Liver (tissue), 3 donors: ENCODE data around the gene TTC24.

ENCODE experiments used
- ATF3 ChIP-seq: IDR thresholded peaks from 2 replicates; pipeline ENCODE4 v1.6.1; 2016; ENCODE audit warnings: antibody characterized with exemption
- CTCF ChIP-seq: fragments of 150-350 bp; IDR thresholded peaks from 2 replicates; pipeline ENCODE4 v1.5.1; 2017; ENCODE audit warnings: improper control_type of control experiment, low read depth, low read length; ENCODE audit not compliant: missing input control
- FOXA1 ChIP-seq: IDR thresholded peaks from 2 replicates; pipeline ENCODE4 v1.6.1; 2016; ENCODE audit warnings: antibody characterized with exemption
- GABPA ChIP-seq, 2 donors: IDR thresholded peaks in 1 of 2; conservative IDR thresholded peaks in 1 of 2; 2 replicates each; pipeline ENCODE4 v1.6.1; 2016; ENCODE audit warnings: antibody characterized with exemption in 2 of 2, mild to moderate bottlenecking in 1 of 2, moderate library complexity in 1 of 2
- HNF4A ChIP-seq, 2 donors: conservative IDR thresholded peaks; 2 replicates each; pipeline ENCODE4 v1.6.1; 2016; ENCODE audit warnings: antibody characterized with exemption in 2 of 2, mild to moderate bottlenecking in 2 of 2
- HNF4G ChIP-seq: IDR thresholded peaks from 2 replicates; pipeline ENCODE4 v1.6.1; 2016; ENCODE audit warnings: antibody characterized with exemption
- JUND ChIP-seq, 2 donors: IDR thresholded peaks; 2 replicates each; pipeline ENCODE4 v1.6.1; 2016; ENCODE audit warnings: antibody characterized with exemption in 2 of 2
- RAD21 ChIP-seq, 2 donors: IDR thresholded peaks; 2 replicates each; pipeline ENCODE4 v1.6.1; 2016; ENCODE audit warnings: antibody characterized with exemption in 2 of 2, mild to moderate bottlenecking in 2 of 2
- TAF1 ChIP-seq: conservative IDR thresholded peaks from 2 replicates; pipeline ENCODE4 v1.6.1; 2016; ENCODE audit warnings: antibody characterized with exemption, mild to moderate bottlenecking
- ZBTB33 ChIP-seq: IDR thresholded peaks from 2 replicates; pipeline ENCODE4 v1.6.1; 2016; ENCODE audit warnings: antibody characterized with exemption
- TF ChIP-seq, protein P1 (sequence below): IDR thresholded peaks from 2 replicates; pipeline ENCODE4 v1.6.1; 2016; ENCODE audit warnings: antibody characterized with exemption
- donor health status: healthy.
- donor health status: healthy.

DNA sequence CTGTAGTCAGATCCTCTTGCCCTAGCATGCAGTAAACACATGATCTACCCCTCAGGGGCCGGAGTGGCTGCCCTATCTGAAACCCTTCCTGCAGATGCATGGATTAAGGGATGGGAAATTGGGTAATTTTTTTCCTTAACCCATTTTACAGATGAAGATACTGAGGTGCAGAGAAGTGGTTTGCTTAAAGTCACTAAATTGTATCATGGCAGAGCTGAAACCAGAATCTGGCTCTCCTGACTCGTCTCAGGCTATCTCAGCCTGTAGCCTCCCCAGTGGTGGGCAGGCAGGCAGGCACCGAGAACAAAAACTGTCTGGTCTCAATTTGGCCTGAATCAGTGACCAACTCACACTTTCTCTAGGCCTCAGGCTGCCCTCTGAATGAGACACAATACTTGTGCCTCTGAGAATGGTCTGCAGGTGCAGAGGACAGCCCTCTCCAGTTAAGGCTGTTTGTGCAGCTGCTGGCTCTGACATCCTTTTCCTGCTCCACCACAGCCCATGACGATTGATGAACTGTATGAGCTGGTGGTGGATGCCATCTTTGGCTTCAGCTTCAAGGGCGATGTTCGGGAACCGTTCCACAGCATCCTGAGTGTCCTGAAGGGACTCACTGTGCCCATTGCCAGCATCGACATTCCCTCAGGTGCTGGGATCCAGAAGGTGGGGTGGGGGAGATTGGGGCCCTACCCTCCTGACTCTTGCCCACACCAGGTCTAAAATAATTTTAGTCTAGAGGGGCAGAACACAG is 13.6 kb downstream of the TTC24 start:
- TF ChIP-seq FOXA1 = no peak
- TF ChIP-seq CTCF = no peak
- TF ChIP-seq GABPA (IDR thresholded peaks at IDR 0.05 in 1 of 2, conservative IDR thresholded peaks at IDR 0.05 in 1 of 2) = no peak
- no peak for TF ChIP-seq ZBTB33
- no peak for TF ChIP-seq ATF3
- TF ChIP-seq HNF4A (conservative IDR thresholded peaks at IDR 0.05) = no peak
- no peak for TF ChIP-seq HNF4G
- TF ChIP-seq, protein P1, sequence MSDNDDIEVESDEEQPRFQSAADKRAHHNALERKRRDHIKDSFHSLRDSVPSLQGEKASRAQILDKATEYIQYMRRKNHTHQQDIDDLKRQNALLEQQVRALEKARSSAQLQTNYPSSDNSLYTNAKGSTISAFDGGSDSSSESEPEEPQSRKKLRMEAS = no peak
- no peak for TF ChIP-seq RAD21 (IDR thresholded peaks at IDR 0.05)
- no peak for TF ChIP-seq TAF1
- TF ChIP-seq JUND (IDR thresholded peaks at IDR 0.05) = no peak
